HG02763 (cell line): Measurements from ENCODE around the gene WBP1.
"Not testable (repeated sequence)": the region's sequence is repeated elsewhere in the genome, so short reads cannot be mapped to it uniquely, and the experiment has no call there.

Experiments
- ATAC-seq: cut with Tn5 transposase; IDR thresholded peaks from one replicate; pipeline ENCODE4 v1.9.1; 2021; ENCODE audit warnings: mild to moderate bottlenecking, moderate library complexity; ENCODE audit not compliant: unreplicated experiment

Gene WBP1

DNA sequence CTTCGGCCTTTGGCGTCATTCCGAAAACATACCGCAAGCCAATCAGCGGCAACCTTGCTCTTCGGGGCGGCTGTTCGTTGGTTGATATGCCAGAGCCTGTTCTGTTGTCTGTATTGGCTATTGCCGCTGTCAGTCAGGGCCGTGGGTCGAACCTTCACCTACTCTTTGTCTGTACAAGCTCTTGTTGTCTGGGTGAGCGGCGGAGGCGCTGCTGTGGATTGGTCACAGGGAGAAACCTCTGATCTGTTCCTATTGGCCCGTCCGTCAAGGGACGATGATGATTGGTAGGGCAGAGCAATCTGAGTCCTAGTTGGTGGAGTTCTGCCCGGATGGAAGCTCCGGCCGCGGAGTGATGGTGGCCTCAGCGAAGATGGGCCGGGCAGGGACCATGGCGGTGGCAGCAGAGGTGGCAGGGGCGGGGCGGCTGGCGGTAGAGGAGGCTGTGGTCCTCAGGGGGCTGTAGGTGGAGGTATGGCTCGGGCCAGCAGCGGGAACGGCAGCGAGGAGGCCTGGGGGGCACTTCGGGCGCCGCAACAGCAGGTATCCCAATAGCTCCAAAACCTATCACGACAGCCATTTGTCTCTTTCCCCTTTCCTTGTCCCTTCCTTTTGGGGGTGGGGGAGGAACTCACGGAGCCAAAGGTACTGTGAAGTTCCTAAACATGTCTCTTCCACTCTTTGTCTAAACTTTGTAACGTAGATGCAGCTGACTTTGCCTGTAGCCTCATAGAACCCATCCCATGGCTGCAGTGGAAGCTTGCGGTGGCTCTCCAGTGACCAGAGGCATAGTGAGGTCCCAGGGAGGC, at the start of gene WBP1:
Gene WBP1, plus strand, starts transcription at position 307 of the 806 bp plus-strand sequence. Its CDS starts 165 bp downstream, at position 472.
- peak; percentile 83 for ATAC-seq

- ATAC-seq: no peak
Observed at GRCh38 chr2:74413001-74413698, 45.1 kb upstream of the WBP1 start.

- no peak for ATAC-seq
Observed at GRCh38 chr2:74414441-74414840, 43.8 kb upstream of the WBP1 start.

DNA sequence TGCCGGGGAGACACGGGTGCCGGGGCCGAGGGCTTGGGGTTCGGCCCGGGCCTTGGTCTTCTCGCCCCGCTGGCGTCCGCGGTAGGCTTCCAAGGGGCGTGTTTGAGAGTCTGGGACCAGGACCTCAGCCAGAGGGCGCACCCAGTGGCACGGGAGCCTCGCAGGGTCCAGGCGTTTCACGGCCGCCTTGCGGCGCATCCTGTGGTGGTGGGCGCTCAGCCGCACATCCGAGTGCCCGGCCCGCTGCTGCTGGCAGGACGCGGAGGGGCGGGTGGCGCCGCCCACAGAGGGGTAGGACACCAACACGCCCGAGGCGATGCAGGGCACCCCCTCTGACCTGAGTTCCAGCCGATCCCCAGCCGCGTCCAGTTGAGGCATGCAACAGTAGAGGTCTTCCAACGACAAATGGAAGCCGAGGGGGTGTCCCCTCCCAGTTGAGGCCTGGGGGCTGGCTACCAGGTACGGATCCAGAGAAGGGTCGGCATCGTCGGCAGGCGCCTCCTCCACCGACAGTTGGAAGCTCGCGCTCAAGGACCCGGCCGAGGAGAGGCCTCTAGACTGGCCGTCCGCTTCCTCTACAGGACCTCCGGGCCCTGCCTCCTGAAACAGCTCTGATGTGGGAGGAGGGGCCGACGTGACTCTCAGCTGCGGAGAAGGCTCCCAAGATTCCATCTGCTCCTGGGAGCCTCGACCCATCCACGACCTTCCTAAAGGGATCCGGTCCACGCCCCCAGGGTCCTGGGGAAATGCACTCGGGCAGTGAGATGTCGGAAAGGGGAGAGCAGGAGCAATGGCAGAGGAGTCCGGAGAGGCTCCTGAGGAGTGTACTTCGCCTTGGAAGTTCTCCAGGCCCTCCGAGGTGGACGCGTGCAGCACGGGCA, 43.1 kb upstream of the WBP1 start:
- no peak for ATAC-seq

DNA sequence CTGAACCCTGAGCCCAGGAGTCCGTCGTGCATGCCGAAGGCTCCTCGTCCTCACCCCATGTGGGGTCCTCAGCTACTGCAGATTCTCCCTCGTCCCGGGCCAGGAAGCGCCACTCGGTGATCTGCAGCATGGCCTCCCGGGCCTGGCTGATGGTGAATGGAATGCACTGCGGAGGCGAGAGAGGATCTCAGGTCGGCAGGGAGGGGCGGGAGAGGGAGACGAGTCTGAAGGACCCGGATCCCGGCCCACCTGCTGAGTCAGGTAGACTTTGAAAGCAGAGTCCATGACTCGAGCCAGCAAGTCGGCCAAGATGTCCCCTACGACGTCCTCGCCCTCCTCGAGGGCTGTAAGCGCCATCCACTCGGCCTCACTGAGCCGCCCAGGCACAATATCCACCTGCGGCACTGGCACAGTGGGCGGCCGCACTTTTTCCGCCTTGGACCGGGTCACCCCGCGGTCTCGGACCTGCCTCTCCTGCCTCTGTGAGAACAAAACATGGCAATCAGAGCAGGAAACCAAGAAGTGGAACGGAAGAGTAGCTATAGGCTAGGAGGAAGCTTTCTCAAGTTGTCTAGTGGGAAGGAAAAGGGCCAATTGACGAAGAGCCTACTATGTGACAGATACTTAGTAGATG, 42.4 kb upstream of the WBP1 start:
- ATAC-seq: no peak

DNA sequence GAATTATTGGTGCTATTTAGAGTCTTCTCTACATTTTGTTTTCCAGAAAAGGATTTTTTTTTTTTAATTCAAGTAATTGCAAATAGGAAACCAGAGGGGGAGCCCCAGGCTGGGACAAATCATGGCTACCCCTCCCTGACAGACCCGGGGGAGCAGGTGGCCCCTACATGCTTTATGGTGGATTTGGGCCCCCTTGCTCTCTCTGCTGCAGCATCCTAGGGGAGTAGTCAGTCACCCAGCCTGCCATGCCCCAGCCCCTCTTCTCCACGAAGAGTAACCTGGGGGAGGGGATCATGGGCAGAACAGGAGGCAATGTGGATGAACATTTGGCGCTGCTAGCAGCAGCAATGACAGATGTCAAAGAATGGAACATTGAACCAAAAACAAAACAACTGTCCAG, 41.5 kb upstream of the WBP1 start:
- no peak for ATAC-seq

GRCh38 chr2:74417197-74417596, 41.0 kb upstream of the WBP1 start:
- ATAC-seq: no peak

GRCh38 chr2:74417763-74418162, 40.5 kb upstream of the WBP1 start:
- ATAC-seq: no peak

DNA sequence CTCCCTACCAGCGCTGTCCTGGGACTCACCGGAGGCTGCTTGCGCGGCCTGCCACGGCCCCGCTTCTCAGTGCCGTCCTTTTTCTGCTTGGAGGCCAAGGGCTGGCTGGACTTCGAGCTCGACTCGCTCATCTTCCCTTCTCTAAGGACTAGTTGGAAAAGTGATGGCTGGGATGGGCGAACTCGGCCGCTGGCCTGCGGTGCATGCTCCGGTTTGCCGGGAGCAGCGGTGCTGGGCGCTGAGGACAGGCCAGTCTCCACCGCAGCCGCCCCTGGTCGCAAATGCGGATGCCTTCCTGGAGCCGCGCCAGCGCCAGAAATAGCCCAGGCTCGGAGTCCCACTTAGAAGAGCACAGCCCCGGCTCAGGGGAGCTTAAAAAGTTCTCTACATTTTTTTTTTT, 39.9 kb upstream of the WBP1 start:
- ATAC-seq: no peak

DNA sequence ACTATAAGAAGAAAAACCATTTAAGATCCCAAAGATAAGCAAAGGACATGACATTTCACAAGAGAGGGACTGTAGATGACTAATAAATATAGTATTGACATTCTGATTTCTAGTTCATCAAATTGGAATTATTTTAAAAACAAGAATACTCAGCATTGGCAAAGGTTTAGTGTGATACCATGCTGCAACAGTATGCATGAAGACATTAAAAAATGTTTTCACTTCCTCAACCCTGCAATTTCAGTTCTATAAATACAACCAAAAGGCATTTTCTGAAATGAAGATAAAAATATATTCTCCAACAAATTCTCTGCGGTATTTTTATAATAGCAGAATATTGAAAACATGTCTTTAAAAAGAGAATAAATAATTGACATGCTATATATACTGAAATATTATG, 38.9 kb upstream of the WBP1 start:
- no peak for ATAC-seq

GRCh38 chr2:74420006-74420405, 38.2 kb upstream of the WBP1 start:
- no peak for ATAC-seq

DNA sequence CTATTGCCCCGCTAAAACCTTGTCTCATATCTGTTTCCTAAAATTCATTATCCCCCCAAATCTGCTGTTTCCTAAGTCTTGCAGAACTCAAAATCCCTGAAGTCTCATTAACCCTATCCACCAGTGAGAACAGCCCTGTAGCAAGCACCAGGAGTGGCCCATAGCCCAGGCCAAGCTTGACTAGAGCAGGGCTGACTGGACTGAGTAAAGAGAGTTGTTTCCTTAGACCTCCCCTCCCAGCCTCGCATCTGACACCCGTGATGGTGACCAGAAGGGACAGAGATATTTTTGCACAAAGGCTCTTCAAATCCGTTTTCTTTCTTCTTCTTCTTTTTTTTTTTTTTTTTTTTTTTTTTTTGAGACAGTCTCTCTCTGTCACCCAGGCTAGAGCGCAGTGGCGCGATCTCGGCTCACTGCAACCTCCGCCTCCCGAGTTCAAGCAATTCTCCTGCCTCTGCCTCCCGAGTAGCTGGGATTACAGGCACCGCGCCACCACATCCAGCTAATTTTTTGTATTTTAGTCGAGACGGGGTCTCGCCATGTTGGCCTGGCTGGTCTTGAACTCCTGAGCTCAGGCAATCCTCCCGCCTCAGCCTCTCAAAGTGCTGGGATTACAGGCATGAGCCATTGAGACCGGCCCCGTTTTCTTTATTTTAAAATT, 37.7 kb upstream of the WBP1 start:
- ATAC-seq: not testable (repeated sequence)

- ATAC-seq: peak; percentile 91
Observed at GRCh38 chr2:74421221-74421870, 36.9 kb upstream of the WBP1 start, which contains the start of the genes C2orf81 and WDR54. TSS of gene C2orf81 (minus strand) at chr2:74421619. CDS start at chr2:74421560, 59 bp downstream. TSS of gene WDR54 (plus strand) at chr2:74421730. CDS start at chr2:74422154, 424 bp downstream.

DNA sequence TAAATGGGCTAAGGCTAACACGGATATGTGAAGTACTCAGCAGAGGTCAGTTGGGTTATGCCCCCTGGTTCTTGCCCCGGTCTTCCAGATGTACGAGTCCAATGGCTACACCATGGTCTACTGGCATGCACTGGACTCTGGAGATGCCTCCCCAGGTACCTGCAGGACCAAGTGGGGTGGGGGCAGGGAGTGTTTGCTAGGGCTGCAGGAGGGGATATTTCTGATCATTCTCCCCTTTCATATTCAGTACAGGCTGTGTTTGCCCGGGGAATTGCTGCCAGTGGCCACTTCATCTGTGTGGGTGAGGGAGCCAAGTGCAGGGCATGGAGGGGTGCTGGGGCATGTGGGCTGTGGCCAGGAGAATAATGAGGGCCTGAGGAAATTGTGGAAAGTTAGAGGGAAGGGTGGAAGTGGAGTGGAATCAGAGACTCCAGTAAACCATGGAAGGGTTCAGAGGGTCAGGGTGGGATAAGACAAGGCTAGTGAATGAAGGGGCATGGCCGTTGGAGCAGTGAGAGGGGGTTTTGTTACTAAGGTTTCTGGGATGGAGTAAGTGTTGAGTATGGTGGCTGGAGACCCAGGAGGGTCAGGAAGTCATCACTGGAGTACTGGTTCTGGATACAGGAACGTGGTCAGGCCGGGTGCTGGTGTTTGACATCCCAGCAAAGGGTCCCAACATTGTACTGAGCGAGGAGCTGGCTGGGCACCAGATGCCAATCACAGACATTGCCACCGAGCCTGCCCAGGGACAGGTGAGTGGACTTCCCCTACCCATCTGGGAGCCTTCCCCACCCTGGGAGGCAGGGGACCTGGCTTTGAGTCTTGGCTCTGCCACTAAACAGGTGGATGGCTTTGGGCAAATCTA, 34.8 kb upstream of the WBP1 start:
- no peak for ATAC-seq

DNA sequence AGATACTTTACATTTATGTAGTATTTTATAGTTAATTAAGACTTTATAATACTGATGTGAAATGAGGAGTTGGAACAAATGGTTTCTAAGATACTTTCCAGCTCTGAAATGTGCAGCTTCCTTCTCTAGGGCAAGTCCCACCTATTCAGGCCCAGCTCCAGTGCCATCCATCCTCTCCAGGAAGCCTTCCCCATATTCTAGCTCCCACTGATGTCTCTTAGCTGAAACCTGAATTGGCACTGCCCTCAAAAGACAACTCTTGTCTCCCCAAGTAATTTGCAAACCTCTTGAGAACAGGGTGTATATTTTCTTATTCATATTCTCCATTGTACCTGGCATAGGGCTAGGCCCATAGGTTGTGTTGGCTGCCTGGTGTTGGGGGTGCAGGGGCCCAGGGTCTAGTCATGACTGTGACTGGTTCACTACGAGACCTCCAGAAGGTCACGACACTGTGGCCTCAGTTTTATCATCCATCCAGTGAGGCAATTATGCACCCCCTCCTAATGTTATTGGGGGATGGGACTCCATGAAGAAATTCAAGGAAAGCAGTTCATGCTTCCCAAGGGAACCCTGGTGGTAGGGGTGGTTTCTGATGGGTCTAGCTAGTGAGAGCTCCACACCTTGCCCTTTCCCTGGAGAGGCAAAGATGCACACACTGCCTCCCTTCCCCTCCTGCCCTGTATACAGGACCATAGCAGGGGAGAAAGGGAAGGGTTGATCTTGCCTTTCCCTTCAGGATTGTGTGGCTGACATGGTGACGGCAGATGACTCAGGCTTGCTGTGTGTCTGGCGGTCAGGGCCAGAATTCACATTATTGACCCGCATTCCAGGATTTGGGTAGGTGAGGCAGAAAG, 33.9 kb upstream of the WBP1 start:
- no peak for ATAC-seq

DNA sequence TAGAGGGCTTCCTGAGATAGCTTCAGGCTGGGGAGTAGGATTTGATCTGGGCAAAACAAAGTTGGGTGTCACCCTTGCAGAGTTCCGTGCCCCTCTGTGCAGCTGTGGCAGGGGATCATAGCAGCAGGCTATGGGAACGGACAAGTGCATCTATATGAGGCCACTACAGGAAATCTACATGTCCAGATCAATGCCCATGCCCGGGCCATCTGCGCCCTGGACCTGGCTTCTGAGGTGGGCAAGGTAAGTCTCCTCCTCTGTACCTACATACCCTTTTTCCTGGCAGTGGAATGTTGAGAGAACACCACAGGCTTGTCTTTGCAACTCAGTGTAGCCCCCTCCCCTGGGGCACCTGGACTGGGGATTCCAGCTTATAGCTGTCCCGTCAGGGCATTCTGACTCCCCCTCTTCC, 33.2 kb upstream of the WBP1 start:
- ATAC-seq: no peak

DNA sequence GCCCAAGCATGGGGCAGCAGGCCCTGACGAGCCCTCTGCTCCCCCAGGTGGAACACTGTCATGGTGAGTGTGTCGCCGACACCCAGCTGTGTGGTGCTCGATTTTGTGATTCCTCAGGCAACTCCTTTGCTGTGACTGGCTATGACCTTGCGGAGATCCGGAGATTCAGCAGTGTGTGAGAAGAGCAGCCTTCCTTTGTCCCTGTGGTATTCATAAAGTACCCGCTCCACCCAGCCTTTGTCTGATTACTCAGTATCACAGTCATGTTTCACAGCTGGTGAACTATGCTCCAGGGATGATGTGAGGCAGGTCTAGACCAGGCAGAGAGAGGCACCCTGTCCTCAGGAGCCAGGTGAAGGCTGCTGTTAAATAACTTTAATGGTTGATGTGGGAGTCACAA, 32.7 kb upstream of the WBP1 start:
- no peak for ATAC-seq
